Activated CD4-positive, alpha-beta T cell treated with anti-CD3 and anti-CD28 coated beads, Interleukin-2, amount 50 U/mL, for 24 hours (primary cell): Measurements from ENCODE around the gene DACT1.
"Not testable (repeated sequence)": the region's sequence is repeated elsewhere in the genome, so short reads cannot be mapped to it uniquely, and the experiment has no call there.

Experiments used
- DNase-seq, 2 donors: peaks; one replicate each; pipeline ENCODE4 v3.0.0-alpha.2; 2020; ENCODE audit warnings: low read depth in 1 of 2, low spot score in 1 of 2

DACT1 gene, protein sequence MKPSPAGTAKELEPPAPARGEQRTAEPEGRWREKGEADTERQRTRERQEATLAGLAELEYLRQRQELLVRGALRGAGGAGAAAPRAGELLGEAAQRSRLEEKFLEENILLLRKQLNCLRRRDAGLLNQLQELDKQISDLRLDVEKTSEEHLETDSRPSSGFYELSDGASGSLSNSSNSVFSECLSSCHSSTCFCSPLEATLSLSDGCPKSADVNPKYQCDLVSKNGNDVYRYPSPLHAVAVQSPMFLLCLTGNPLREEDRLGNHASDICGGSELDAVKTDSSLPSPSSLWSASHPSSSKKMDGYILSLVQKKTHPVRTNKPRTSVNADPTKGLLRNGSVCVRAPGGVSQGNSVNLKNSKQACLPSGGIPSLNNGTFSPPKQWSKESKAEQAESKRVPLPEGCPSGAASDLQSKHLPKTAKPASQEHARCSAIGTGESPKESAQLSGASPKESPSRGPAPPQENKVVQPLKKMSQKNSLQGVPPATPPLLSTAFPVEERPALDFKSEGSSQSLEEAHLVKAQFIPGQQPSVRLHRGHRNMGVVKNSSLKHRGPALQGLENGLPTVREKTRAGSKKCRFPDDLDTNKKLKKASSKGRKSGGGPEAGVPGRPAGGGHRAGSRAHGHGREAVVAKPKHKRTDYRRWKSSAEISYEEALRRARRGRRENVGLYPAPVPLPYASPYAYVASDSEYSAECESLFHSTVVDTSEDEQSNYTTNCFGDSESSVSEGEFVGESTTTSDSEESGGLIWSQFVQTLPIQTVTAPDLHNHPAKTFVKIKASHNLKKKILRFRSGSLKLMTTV

DNA sequence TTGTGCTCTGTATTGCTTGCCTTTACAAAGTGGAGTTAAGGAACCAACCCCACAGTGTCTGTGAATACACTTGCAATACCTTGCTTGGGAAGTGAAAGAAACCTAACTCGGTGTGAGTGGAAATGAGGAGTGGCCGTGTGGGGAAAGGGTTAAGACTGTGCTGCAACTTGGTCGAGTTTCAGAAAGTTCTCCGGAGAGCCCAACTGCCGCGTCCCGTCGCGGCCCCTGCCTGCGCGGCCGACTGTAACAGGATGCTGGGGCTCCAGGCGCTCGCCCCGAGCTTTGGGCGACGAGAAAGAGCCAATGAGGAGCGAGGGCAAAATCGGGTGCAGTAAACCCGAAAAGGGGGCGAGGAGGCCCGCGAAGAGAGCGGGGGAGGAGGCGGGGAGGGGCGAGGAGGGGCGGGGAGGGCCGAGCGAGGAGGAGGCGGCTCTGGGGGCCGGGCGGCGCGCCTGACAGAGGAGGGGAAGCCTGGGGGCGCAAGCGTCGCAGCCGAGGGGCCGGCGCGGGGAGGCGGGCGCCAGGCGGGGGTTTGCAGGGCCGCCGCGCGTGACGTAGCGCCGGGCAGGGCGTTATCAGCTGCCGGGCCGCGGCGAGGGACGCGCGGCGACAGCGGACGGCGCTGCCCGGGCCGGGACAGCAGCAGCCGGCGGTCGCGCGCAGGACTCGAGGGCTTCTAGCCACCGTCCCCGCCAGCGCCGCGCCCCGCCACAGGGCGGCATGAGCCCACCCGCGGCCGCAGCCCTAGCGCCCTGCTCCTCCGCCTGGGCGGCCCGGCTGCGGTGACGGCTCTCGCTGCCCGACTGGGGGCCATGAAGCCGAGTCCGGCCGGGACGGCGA lies at the start of gene DACT1:
Gene DACT1, plus strand, starts transcription at position 572 of the 840 bp plus-strand sequence. Its CDS starts 241 bp downstream, at position 813.
- DNase-seq, result peak; percentile 13 to 22

DNA sequence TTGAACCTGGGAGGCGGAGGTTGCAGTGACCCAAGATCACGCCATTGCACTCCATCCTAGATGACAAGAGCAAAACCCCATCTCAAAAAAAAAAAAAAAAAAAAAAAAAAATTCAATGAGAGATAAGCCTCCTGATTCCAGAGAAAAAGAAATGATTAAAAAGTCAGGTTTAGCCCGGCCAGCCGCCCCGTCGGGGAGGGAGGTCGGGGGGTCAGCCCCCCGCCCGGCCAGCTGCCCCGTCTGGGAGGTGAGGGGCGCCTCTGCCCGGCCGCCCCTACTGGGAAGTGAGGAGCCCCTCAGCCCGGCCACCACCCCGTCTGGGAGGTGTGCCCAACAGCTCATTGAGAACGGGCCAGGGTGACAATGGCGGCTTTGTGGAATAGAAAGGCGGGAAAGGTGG lies 49.4 kb upstream of the DACT1 start:
- DNase-seq, result not testable (repeated sequence)

DNA sequence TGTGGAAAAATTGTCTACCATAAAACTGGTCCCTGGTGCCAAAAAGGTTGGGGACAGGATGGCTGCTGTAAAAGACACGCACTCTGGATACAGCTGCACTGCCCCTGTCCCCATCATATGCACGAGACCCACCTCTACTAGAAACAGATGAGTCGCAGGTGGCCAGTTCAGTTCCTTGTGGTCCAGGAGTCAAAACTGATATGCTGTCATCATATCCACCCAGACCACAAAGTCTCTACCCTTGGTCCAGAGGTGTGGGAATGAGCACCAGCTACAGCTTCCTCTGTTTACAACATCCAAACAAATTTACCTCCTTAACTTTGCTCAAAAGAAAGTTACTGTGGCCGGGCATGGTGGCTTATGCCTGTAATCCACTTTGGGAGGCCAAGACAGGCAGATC lies 43.8 kb upstream of the DACT1 start:
- DNase-seq, result no peak

DNA sequence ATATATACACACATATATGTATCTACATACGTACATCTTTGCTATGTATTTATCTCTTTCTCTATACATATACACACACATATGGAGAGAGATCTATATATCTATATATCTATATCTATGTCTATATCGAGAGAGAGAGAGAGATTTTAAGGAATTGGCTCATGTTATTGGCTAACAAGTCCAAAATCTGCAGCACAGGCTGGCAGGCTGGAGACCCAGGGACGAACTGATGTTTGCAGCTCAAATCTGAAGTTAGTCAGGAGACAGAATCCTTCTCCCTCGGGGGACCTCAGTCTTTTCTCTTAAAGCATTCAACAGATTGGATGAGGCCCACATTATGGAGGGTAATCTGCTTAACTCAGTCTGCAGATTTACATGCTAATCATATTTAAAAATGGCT lies 40.7 kb upstream of the DACT1 start:
- no peak for DNase-seq

DNA sequence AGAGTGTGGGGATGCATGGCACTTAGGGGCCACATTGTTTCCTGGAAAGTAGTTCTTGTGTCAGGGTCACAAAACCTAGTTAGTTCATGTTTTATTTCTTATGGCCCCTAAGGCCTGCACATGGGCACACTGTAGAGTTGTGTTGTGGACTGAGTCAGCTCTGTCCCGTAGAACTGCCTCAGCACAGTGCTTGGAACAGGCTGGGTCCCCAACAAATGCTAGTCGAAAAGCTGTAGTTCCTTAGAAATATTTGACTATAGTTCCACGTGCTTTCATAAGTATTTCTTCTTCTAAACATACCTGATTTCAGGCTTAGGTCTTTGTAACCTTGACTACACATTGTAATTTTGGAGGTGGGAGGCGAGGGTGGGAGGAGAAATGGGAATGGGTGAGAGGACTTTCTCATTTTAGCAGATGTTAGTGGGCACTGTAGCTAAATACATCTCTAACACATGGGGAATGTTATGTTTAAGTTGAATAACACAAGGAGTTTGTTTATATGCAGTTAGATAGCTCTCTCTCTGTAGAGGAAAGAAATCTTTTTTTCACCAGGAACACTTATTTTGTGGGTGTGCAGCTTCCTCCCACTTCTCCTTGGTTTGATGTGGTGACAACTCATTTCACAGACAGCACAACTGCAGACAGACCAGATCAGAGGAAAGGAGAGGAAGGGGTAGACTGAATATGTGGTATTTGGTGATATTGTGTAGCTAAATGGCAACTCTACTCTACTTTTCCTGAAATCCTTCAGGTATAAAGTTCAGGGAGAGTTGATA lies 39.5 kb upstream of the DACT1 start:
- DNase-seq, result no peak

DNA sequence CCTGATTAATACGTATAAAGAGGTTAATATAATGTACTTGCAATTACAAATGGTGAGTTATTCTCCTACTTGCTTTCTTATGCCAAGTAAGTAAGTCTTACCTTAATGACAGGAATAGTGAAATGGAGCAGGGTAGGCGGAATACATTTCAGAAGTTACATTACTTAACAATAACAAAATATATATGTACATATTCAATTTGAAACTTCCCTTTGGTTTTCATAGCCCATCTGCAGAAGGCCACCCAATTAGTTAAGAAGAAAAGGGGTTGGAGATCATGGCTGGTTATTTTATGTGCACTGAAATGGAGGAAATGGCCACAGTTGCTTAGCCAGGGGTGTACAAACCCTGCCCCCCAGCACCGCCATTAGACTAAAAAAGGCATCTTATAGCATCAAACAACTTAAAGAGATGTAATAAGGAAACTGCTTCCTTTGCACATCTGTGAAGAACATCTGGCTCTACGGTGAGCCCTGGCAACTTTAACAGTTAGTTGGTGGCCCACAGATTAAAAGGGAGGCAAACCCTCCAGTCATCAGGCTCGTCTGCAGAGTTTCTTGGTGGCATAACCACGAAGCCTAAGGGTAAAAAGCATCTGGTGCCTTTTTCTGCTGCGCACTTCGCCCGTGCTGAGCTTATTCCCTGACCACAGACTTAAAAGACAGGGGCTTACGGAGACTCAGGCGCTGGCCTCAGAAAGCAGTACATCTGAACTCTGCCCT lies 38.8 kb upstream of the DACT1 start:
- no peak for DNase-seq

DNA sequence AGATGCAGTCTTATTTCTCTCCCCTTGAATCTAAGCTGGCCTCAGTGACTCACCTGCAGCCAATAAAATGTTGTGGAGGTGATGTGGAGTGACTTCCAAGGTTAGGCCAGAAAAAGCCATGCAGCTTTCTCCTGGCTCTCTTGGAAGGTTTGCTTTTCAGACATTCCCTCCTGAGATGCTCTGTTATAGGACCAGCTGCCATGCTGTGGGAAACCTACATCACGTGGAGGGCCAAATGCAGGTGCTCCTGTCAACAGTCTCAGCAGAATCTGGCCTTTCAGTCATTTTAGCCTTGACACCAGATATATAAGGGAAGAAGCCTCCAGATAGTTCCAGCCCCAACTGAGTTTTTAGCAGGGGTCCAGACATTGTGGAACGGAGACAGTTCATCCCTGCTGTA lies 38.1 kb upstream of the DACT1 start:
- DNase-seq, result no peak

DNA sequence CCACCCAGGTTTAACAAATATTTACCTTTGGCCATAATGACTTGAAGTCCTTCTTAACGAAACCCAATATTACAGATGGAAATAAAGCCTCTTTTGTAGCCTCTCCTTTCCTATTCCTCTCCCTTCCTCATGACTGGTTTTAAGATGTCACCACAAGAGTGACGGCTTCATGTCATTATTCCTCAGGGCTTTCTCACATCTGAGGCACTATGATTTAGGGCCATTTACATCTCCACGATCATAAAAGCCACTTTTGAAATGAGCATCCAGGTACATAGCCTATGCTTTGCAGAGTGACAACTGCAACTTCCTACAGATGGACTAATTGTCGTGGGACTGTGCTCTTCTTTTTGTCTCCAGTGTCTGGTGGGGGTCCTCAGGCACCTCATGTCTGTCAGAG lies 32.3 kb upstream of the DACT1 start:
- no peak for DNase-seq

DNA sequence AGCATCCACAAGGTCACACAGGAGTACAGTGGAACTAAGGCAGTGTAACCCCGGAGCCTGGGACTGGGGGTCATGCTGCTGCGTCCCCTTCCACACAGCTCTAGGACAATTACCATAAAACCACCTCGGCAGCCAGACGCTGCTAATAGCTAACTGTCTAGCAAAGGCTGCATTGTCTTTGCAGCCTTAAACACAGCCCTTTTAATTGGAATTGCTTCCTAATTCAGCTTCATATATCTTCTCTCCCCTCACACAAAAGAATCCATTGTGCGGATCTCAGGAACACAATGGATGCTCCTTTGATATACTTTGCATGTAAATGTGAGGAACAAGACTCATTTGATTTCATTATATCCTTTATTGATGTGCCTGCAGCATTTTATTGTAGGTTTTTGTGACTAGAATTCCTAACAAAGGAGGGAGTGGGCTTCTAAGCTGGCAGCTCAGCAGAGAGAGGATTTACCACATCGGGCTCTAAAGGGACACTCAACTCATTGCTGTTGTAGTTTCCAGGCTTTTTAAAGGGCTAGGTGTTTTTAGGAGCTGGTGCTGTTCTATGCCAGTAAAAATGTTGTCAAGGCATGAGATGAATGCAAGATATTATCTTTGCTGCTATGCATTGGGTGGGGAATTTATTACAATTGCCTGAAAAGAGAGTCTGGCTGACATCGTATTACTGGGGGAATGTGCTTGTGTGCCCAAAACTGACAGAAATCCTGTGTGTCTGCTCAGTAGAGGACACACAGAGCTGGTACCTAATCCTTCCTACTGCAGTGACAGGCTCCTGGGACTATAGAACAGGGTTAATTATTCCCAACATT lies 30.4 kb upstream of the DACT1 start:
- no peak for DNase-seq

DNA sequence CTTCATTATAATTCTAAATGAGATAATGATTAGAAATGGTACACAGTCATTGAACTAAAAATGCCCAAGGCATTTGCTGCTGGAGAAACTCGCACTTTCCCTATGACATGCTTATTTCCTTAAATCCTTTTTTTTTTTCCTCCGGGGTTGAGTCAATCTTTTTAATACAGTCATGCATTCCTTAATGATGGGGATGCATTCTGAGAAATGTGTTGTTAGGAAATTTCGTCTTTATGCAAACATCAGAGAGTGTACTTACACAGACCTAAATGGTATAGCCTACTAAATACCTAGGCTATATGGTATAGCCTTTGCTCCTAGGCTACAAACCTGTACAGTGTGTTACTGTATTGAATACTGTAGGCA lies 29.8 kb upstream of the DACT1 start:
- no peak for DNase-seq

DNA sequence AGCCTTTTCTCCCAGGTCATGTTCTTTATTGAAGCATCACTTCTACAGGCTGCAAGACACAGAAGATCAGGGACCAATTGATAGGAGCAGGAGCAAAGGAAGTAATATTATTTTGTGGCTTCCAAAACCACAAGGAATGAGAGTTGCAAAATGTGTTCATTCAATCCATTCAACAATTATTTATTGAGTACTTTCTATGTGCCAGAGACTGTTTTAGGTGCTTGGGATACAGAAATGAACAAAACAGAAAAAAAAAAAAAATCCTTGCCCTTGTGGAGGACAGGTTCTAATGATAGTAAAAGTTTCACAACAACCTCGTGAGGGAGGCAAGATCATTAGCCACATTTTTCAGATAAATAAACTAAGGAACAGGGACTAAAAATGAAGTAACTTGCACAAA lies 20.1 kb upstream of the DACT1 start:
- no peak for DNase-seq

DNA sequence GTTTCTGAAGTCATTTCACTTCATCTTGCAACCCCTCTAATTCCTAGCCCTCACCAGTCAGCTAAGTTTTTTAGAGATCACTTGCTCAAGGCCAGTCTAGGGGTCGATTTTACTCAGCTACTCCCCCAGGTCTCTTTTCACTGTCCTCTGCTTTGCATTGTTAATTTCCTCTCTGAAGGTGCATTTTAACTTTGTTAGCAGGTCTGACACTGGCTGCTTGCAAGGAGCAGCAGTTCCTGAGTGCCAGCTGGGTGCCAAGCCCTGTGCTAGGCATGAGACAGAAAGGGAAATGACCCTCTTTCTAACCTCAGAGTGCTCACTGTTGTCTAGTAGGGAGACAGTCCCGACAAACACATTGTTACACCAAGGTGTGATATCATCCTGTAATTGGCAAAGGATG lies 17.8 kb upstream of the DACT1 start:
- no peak for DNase-seq

DNA sequence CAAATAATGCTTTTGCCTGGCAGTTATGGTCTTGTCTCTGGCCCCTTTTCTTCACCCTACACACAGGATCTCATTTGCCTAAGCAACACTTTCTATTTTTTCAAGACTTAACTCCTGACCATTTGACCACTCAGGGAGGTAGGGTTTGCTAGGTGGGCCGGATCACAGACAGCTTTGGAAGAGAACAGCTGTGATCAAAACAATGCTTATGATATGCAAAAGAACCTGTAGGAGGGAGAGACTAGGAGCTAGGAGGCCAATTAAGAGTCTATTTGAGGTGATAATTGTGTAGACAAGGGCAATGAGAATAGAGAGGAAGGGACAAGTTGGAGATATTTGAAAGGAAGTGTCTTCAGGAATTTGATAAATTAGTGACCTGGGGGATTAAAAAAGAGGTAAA lies 12.3 kb upstream of the DACT1 start:
- DNase-seq, result no peak

DNA sequence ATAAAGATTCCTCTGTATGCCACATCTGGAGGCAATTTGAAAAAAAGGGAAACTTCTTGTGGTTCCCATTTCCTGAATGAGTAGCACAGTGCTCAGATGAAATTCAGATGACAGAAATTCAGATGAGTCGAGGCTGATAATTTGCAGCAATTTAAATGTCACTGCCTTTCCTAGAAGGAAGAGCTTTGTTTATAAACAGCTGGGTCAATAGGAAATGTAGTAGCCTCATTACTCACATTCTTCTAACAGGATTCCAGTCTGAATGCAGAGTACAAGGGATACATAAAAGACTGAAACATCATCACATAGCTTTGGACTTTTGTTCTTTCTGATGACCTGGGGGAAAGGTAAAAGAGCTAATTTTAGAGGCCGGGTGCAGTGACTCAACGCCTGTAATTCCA lies 11.3 kb upstream of the DACT1 start:
- no peak for DNase-seq

DNA sequence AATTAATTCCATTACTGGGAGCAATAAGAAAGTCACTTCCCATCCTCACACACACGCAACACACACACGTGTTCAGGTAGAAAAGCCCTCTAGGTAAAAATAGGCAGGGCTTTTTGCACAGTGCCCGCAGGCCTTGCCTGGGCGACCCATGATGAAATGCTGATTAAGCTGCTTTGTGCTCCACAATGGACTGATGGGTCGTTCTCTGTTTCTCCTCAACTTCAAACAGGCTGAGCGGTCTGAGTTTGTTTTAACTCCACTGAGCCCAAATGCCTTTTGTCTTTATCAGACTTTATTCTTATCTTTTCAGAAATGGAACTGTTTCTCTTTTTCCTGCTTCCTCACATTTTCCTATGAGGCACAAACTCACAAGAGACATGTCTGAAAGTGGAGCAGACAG lies 9.4 kb upstream of the DACT1 start:
- DNase-seq, result no peak

DNA sequence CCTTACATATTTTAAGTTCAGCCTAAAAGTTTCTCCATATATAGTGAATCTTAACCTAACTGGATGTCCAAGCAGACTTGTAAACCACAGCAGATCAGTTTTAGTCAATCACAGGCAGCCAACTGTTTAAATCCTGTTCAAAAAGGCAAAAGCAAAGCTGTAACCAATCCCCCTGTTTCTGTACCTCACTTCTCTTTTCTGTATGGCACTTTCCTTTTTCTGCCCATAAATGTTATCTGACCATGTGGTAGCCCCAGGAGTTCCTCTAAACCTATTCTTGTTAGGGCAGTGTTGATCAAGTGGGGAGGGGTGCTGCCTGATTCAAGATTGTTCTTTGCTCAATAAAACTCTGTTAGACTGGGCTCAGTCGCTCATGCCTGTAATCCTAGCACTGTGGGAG lies 8.5 kb upstream of the DACT1 start:
- no peak for DNase-seq

DNA sequence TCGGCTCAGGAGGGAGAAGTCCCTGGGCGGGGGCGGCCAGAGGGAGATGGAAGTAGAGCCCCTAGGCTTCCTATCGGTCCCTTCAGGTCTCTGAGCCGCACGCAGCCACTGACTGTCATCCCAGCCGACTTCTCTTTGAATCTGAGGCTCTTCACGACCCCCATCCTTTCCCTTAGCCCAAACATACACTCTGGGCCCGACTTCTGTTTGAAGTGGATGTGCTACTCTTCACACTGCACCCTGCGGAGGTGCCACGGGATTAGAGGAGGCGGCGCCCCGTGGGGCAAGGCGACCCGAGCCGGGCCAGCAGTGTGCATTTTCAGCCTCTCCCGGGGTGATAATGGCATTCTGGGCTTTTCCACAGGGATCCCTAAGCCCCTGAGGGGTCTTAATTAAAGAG lies 6.0 kb upstream of the DACT1 start:
- no peak for DNase-seq

DNA sequence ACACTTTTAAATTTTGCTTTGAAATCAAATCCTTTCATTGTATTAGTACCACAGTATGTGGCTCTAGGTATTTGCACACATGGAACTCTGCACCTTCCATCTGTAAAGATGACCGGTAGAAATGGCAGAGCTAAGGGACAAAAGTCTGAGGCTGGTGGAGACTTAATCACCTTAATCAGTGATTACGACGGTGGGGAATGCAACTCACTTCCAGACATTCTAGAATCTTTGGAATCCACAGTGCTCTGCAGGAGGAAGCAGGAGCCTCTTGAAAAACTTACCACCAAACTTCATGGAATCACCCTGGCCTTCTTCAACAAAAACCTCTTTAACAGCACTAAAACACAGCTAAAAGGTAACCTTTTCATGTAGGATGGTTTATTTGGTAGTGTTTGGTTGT lies 3.9 kb upstream of the DACT1 start:
- no peak for DNase-seq

DNA sequence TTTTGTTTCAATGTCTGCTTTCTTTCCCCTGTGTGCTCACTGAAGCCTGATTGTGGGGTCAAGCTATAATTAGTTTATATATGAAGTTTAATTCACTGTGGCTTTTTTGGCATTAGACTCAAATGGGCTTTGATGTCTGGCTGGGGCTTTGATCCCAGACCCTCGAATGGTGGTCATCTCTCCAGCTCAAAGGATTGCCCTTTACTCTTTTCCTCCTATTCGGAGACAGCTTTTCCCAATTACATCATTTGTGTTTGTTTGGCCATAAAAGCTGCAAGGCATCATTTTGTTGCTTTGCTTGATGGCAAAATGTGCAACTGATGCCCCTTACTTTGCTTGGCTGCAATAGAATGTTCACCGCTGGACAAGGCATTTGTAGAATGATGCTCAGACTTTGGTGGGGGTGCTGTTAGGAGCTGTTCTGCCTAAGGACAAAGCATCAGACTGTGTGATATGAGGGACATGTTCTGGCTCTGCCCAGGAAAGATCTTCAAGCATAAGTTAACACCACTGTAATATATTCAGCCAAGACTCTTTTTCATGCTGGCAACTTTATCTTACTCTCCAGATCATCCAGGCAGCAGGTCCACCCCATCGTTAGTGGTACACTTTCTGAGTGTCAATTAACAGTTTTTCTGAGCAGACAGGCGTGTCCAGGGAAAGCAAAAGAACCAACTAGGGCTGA lies 3.2 kb upstream of the DACT1 start:
- DNase-seq, result no peak
